K562 (cell line): ENCODE measurements around the gene EIF4E1B. TPM values are rescaled to one million over a fixed set of nuclear protein-coding genes. Genes with fewer than 3 reads are reported as not detected.
A peak's percentile ranks its signal among the peaks of the same experiment; 100 is the strongest.

Source experiments
- BRF1 ChIP-seq: IDR thresholded peaks from 3 replicates; pipeline ENCODE4 v1.6.1; 2011; ENCODE audit warnings: borderline replicate concordance, mild to moderate bottlenecking; ENCODE audit not compliant: insufficient read length; ENCODE audit errors: extremely low read depth
- C11orf30 ChIP-seq: fragments of 450-650 bp; IDR thresholded peaks from 2 replicates; pipeline ENCODE4 v1.6.1; 2016; ENCODE audit warnings: low read depth, mild to moderate bottlenecking
- CAMTA2 ChIP-seq: fragments of 250-450 bp; sonication (Bioruptor Pico); conservative IDR thresholded peaks from 2 replicates; pipeline ENCODE4 v1.5.1; 2022
- CEBPB ChIP-seq: fragments of 450-650 bp; IDR thresholded peaks from 2 replicates; pipeline ENCODE4 v1.6.1; 2016; ENCODE audit warnings: missing genetic modification characterization, missing compliant biosample characterization
- FIP1L1 ChIP-seq: fragments of 200-400 bp; formaldehyde crosslinking; IDR thresholded peaks from 2 replicates; pipeline ENCODE4 v1.6.1; 2018; ENCODE audit warnings: mild to moderate bottlenecking, low read depth, low read length; ENCODE audit not compliant: poor library complexity, severe bottlenecking
- HEY1 ChIP-seq: fragments of 250-450 bp; sonication (Bioruptor Pico); IDR thresholded peaks from 2 replicates; pipeline ENCODE4 v1.5.0; 2020; ENCODE audit warnings: mild to moderate bottlenecking, moderate library complexity, borderline replicate concordance
- HLTF ChIP-seq: fragments of 450-650 bp; IDR thresholded peaks from 2 replicates; pipeline ENCODE4 v1.6.1; 2016
- HMBOX1 ChIP-seq: sonication (generic); IDR thresholded peaks from 2 replicates; pipeline ENCODE4 v1.6.1; 2016
- HNRNPH1 ChIP-seq: fragments of 200-400 bp; formaldehyde crosslinking; optimal IDR thresholded peaks from 2 replicates; pipeline ENCODE3; 2017; ENCODE audit warnings: low read depth, mild to moderate bottlenecking, low read length, moderate library complexity
- IFI16 ChIP-seq: fragments of 250-450 bp; sonication (Bioruptor Pico); IDR thresholded peaks from 2 replicates; pipeline ENCODE4 v2.1.2; 2022; ENCODE audit warnings: mild to moderate bottlenecking, inconsistent platforms
- KDM2B ChIP-seq: fragments of 250-450 bp; sonication (Bioruptor Pico); IDR thresholded peaks from 2 replicates; pipeline ENCODE4 v1.8.0; 2021; ENCODE audit warnings: mild to moderate bottlenecking, moderate library complexity
- MAX ChIP-seq: sonication (generic); formaldehyde crosslinking; IDR thresholded peaks from 2 replicates; pipeline ENCODE4 v1.9.0; 2022; ENCODE audit warnings: mild to moderate bottlenecking, missing genetic modification reagents
- PRMT5 ChIP-seq: sonication (generic); formaldehyde crosslinking; IDR thresholded peaks from 2 replicates; pipeline ENCODE4 v1.5.0; 2020; ENCODE audit warnings: missing genetic modification reagents
- SMAD4 ChIP-seq: fragments of 250-450 bp; sonication (Bioruptor Pico); conservative IDR thresholded peaks from 2 replicates; pipeline ENCODE4 v1.8.0; 2021; ENCODE audit warnings: inconsistent platforms, mild to moderate bottlenecking, moderate library complexity
- STAT6 ChIP-seq: sonication (generic); formaldehyde crosslinking; IDR thresholded peaks from 2 replicates; pipeline ENCODE4 v1.8.1; 2023; ENCODE audit warnings: mild to moderate bottlenecking, missing genetic modification reagents
- TCF3 ChIP-seq: sonication (generic); formaldehyde crosslinking; IDR thresholded peaks from 2 replicates; pipeline ENCODE4 v1.4.0; 2020; ENCODE audit warnings: mild to moderate bottlenecking, missing genetic modification reagents
- ZFP1 ChIP-seq: fragments of 450-650 bp; formaldehyde crosslinking; IDR thresholded peaks from 2 replicates; pipeline ENCODE4 v1.4.0; 2020; ENCODE audit warnings: mild to moderate bottlenecking, mixed read lengths
- ZKSCAN1 ChIP-seq: fragments of 150-350 bp; IDR thresholded peaks from 2 replicates; pipeline ENCODE4 v1.6.1; 2016; ENCODE audit warnings: low read depth, low read length
- ZNF253 ChIP-seq: fragments of 250-450 bp; sonication (Bioruptor Pico); conservative IDR thresholded peaks from 2 replicates; pipeline ENCODE4 v1.6.1; 2021; ENCODE audit warnings: mild to moderate bottlenecking
- ZNF263 ChIP-seq: sonication (generic); formaldehyde crosslinking; IDR thresholded peaks from 2 replicates; pipeline ENCODE4 v1.8.0; 2022; ENCODE audit warnings: mild to moderate bottlenecking, missing genetic modification reagents, borderline replicate concordance
- ZNF384 ChIP-seq: IDR thresholded peaks from 2 replicates; pipeline ENCODE4 v1.6.1; 2012; ENCODE audit warnings: low read depth, low read length, improper control_type of control experiment
- ZNF518B ChIP-seq: fragments of 250-450 bp; sonication (Bioruptor Pico); IDR thresholded peaks from 2 replicates; pipeline ENCODE4 v1.5.0; 2021; ENCODE audit warnings: mild to moderate bottlenecking, moderate library complexity
- ZNF785 ChIP-seq: fragments of 250-450 bp; sonication (Bioruptor Pico); IDR thresholded peaks from 2 replicates; pipeline ENCODE4 v1.4.0; 2020; ENCODE audit warnings: mild to moderate bottlenecking
- polyA plus RNA-seq, 8 experiments: library from polyadenylated mRNA; depleted of rRNA in 4 of 8; stranded (reverse) in 5 of 8; unstranded in 3 of 8; fragments of >200 nt; fragmentation: Nextera tagmentation in 2 of 8; fragmentation: Illumina TruSeq in 1 of 8; extraction: Ambion mirVana in 2 of 8; extraction: Trizol in 1 of 8; gene quantifications; 2 replicates each; pipeline versions ENCODE4 v1.2.1 to v1.2.3, GENCODE V29; 2011 to 2014; ENCODE audit warnings: inconsistent platforms in 1 of 8, missing spikeins in 1 of 8
- total RNA-seq, 7 experiments: library from RNA; depleted of rRNA in 6 of 7; stranded (reverse); fragments of >200 nt in 6 of 7; fragmentation: Illumina TruSeq in 2 of 7; extraction: Trizol in 2 of 7; gene quantifications; 2 replicates each; pipeline versions ENCODE4 v1.2.1 to v1.2.3, GENCODE V29; 2011 to 2021; ENCODE audit warnings: low replicate concordance in 1 of 7

Gene EIF4E1B
- total and polyA plus RNA-seq, 9 of the 15 experiments (the other 6 are each of a cell fraction or from before 2014, with no cell fraction given) = not detected

DNA sequence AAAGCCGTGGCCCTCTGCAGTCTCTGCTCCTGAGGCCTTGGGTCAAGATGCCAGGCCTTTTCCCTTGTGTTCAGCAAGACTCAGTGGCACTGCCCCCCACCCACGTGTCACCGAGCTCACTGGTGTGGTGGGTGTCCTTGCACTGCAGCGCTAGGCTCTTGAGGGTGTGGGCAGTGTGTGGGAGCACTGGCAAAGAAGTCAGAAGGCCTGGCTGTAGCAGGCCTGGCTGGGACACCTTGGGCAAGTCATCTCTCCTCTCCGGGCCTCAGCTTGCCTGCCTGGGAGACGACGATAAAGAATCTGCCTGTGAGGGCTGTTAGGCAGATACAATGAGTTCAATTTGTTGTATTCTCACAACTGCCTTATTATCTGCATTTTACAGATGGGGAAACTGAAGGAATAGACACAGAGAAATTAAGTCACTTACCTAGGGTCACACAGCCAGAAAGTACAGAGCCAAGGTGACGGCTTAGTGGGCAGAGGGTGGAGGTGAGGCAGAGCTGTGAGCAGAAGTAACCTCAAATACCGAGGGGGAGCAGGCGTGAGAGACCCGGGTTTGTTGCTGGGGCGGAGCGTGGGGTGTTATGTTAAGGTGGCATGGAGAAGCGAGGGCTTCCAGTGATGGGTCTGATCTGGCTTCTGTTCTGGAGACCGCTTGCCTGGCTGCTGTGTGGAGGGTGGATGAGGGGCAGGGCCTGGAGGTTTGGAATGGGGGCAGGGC, 18.2 kb downstream of the EIF4E1B start (continued):
- TF ChIP-seq STAT6 = no peak
- TF ChIP-seq ZNF518B (CRISPR knock-in tag) = no peak
- no peak for TF ChIP-seq HMBOX1
- no peak for TF ChIP-seq ZNF253 (CRISPR knock-in tag)
- no peak for TF ChIP-seq CAMTA2 (CRISPR knock-in tag)
- peak; percentile 95 for TF ChIP-seq TCF3 (CRISPR knock-in tag)
- no peak for TF ChIP-seq HNRNPH1
- TF ChIP-seq HEY1 = no peak
- no peak for TF ChIP-seq HLTF
- no peak for TF ChIP-seq FIP1L1
- no peak for TF ChIP-seq CEBPB (tag)
- no peak; the same call in 1 of the 2 replicates for TF ChIP-seq SMAD4 (CRISPR knock-in tag)
- TF ChIP-seq PRMT5 = no peak
- no peak for TF ChIP-seq ZNF384
- TF ChIP-seq MAX = peak; percentile 74
- peak; percentile 31; the same call in 1 of the 2 replicates for TF ChIP-seq ZKSCAN1
- TF ChIP-seq ZNF263 (CRISPR knock-in tag) = no peak
- TF ChIP-seq ZNF785 = no peak
- no peak for TF ChIP-seq C11orf30
- no peak for TF ChIP-seq IFI16 (CRISPR knock-in tag)
- no peak for TF ChIP-seq KDM2B (CRISPR knock-in tag)
- TF ChIP-seq ZFP1 = no peak
- no peak for TF ChIP-seq BRF1
